Embryonic facial prominence (tissue), 1 donor: ENCODE data around the gene NR1H2.
A peak's percentile ranks its signal among the peaks of the same experiment; 100 is the strongest.
"Not testable (repeated sequence)": the region's sequence is repeated elsewhere in the genome, so short reads cannot be mapped to it uniquely, and the experiment has no call there.

Source experiments
- DNase-seq: peaks from one replicate; pipeline ENCODE4 v3.0.0-alpha.2; 2016; ENCODE audit errors: extremely low spot score

NR1H2 gene

GRCh38 chr19:50378169-50378862 is 2.1 kb downstream of the NR1H2 start:
- DNase-seq: no peak

DNA sequence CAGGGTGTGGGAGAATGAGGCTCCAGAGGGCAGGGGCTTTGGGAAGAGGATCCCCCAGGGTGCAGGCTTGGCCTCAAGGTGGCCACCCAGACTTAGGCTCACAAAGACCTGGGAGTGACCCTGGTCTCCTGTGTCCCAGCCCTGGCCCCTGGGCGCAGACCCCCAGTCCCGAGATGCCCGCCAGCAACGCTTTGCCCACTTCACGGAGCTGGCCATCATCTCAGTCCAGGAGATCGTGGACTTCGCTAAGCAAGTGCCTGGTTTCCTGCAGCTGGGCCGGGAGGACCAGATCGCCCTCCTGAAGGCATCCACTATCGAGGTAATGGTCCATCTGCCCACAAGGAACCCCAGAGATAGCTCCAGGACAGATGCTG is 2.6 kb downstream of the NR1H2 start:
- no peak for DNase-seq

- no peak for DNase-seq
These were observed 3.3 kb downstream of the NR1H2 start for GRCh38 chr19:50379602-50380001.

GRCh38 chr19:50380137-50380536 is 3.9 kb downstream of the NR1H2 start:
- DNase-seq: no peak

DNA sequence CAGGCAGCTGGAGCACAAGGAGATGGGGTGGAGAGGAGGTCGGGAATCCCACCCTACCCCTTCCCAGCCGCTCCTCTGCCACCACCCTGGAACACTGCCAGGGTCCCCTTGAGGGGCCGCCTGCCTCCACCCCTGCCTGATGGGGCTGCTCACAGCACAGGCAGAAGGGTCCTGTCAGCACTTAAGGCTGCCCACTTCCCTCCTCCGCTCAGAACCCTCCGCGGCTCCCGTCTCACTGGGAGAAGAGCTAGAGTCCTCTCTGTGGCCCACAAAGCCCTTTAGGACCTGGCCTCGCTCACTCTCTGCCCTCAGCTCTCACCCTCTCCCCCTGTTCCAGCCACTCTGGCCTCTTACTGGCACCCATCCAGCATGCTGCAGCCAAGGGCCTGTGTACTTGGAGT is 4.5 kb downstream of the NR1H2 start:
- DNase-seq: no peak

- DNase-seq: no peak
These were observed 5.8 kb downstream of the NR1H2 start for GRCh38 chr19:50381881-50382729.

DNA sequence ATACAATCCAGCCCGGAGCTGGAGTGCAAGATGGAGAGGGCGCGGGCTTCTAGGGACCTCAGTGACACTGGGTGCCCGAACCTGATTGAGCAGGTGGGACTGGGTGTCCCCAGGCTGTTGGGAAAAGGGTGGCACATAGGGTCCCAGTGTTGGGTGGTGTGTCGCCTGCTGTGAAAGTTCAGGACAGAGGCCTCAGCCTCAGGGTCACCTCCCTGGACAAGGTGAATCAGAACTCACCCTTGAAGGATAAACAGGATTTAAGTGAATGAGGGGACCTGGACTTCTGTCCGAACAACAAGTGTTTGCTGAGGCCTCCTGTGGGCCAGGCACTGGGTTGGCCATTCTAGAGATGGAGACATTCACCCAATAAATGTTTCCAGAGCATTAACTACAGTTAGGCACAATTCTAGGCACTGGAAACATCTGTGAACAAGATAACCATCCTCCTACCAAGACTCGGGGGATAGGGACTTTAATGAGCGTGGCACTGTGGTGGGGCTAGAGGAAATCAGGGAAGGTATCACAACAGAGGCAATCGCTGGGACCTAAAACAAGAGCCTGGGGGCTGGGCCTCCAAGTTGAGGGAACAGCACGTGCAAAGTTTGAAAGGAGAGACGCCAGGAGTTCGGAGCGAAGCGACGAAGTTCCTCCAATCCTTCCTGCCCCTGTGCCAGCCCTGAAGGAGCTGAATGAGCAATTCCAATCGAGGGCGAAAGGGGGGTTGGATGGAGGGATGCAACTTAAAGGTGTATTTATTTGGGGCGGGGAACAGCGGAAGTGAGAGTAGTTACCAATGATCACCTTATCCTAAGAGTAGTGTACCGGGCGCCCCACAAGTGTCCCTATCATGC is 7.0 kb downstream of the NR1H2 start:
- DNase-seq: no peak

- peak; percentile 95 for DNase-seq
These were observed 7.8 kb downstream of the NR1H2 start, which contains the start of gene POLD1 for GRCh38 chr19:50383852-50384684. Gene POLD1 (plus strand): TSS chr19:50384347. CDS start chr19:50398852, 14,505 bp downstream.

DNA sequence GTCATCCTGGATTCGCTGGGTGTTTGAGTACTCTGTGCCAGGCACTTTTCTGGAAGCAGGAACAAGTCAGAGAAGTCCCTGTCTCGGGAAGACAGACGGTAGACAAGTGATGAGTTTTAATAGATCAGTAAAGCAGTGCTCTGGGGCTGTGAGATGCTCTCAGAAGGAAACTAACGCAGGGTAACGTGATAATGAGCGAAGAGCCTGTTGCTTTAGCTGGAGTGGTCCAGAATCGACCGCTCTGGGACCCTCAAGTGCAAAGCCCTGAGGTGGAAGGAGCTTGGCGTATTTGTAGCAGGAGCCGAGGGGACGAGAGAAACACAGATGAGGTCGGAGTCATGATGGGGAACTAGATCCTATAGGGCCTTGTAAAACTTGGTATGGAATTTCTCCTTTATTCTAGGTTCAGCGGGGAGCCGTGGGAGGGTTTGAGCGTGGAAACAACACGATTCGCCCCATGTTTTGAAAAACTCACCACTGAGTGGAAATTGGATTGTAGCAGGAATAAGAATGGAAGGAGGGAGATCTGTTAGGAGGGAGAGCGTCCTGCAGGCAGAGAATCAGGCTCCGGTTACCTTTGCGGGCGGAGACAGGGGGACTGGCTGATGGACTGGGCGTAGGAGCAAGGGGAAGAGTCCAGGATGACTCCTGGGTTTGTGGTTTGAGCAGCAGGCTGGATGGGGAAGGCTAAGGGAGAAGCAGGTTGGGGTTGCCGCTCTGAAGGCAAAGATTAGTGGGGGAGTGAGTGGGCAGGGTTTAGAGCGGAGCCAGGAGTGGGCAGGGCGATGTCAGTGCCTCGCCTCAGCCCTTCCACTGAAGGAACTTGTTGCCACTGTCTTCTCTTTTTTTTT is 8.7 kb downstream of the NR1H2 start:
- DNase-seq: no peak

DNA sequence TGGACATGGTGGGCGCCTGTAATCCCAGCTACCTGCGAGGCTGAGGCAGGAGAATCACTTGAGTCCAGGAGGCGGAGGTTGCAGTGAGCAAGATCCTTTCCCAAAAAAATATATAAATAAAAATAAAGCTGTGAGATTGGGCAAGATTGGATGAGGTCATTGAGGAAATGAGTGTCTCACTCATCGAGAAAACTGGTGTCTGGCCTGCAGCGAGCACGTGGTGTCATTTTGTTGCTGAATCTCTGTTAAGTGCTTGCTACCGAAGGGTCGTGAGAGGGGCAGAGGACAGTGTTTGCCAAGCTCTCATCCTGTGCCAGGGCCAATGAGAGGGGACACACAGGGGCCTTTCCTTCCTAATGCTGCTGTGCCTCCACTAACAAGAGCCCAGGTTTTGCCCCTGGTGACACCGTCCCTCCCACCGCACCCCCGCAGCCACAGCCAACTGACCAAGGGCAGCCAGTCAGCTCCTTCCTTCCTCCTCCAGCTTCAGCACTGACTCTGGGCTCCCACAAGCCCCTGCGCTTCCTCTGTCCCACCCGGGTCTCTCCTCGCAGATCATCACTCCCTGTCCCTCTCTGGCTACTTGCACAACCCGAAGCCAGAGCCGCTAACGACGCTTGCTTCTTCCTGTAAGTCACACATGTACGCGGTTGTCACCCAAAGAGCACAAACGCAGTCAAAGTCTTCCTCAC is 11.1 kb downstream of the NR1H2 start:
- DNase-seq: no peak

GRCh38 chr19:50387868-50388245 is 11.6 kb downstream of the NR1H2 start:
- no peak for DNase-seq

DNA sequence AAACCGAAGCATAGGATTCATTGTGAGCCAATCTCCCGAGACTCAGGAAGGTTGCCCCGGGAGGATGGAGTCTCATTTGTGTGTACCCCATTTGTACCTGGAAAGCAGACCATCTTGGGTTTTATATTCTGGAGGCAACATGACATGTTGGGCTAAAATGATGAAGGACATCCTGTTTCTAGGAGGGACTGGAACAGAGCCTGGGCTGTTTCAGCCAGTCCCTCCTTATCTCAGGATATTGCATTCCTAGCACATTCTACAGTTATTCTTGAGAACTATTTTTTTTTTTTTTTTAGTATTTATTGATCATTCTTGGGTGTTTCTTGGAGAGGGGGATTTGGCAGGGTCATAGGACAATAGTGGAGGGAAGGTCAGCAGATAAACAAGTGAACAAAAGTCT is 14.0 kb downstream of the NR1H2 start:
- not testable (repeated sequence) for DNase-seq

GRCh38 chr19:50390952-50391351 is 14.7 kb downstream of the NR1H2 start:
- DNase-seq: not testable (repeated sequence)

- no peak for DNase-seq
These were observed 16.5 kb downstream of the NR1H2 start for GRCh38 chr19:50392759-50393158.

DNA sequence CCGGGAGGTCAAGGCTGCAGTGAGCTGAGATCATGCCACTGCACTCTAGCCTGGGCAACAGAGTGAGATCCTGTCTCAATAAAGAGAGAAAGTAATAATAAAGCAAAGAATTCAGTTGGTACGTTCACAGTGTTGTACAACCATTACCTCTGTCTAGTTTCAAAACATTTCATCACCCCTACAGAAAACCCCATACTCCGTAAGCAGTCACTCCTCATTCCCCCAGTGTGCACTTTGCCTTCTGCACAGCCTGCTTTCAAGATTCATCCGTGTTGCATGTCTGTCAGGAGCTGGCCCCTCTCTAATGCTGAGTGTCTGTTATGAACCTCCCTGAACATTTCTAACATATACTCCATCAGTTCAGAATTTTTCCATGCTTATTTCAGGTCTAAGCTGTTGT is 17.3 kb downstream of the NR1H2 start:
- DNase-seq: no peak

- no peak for DNase-seq
These were observed 17.8 kb downstream of the NR1H2 start for GRCh38 chr19:50394017-50394416.

DNA sequence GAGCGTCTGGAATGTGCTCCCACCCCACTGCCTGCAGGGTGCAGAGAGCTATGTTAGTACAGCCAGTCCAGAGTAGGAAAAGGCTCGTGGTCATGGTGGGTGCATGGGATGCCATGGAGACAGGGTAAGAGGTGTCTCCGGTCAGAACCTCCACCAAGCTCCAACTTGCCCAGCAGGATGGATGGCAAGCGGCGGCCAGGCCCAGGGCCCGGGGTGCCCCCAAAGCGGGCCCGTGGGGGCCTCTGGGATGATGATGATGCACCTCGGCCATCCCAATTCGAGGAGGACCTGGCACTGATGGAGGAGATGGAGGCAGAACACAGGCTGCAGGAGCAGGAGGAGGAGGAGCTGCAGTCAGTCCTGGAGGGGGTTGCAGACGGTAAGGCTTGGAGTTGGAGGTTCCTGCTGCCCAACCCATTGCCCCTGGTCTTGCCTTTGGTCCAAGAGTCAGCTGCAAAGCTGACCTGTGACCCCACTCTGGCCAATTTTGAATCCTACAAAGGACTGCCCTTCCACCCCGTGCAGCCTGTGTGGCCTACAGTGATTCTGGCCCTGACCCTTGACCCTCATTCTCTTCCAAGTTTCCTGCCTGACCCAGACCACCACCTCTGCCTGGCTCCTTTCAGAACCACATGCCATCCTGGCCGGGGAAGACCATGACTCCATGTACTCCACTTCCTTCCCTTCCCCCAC is 22.6 kb downstream of the NR1H2 start:
- no peak for DNase-seq

GRCh38 chr19:50399368-50399745 is 23.1 kb downstream of the NR1H2 start:
- DNase-seq: no peak
